HEK293 (cell line): ENCODE measurements around the gene MISP.

Experiments used
- CTCF ChIA-PET: fragments of 350-600 bp; formaldehyde crosslinking; extraction: SDS; loops from one replicate; lab custom pipeline; 2021; ENCODE audit warnings: antibody characterized with exemption; lab: Yijun Ruan, JAX
- POLR2A ChIA-PET: fragments of 300-600 bp; formaldehyde crosslinking; extraction: SDS; loops from one replicate; lab custom pipeline; 2020; ENCODE audit warnings: antibody characterized with exemption, inconsistent platforms; lab: Yijun Ruan, JAX
- H3K27ac ChIP-seq: fragments of 200-500 bp; sonication (Bioruptor generic); 2 replicates; pipeline ENCODE4 v1.5.1; 2014; ENCODE audit warnings: low read depth, low read length, control low read depth, inconsistent platforms; ENCODE audit errors: extremely low read depth
- H3K36me3 ChIP-seq, 2 experiments: fragments of 200-500 bp in 1 of 2; sonication (Bioruptor generic) in 1 of 2; 1 replicate in 1 of 2; 2 replicates in 1 of 2; pipeline ENCODE4 v1.5.1; 2014 to 2017; ENCODE audit warnings: inconsistent platforms in 2 of 2, low read length in 2 of 2; ENCODE audit not compliant: control insufficient read depth in 2 of 2, insufficient read depth in 1 of 2
- H3K4me1 ChIP-seq: fragments of 200-500 bp; sonication (Bioruptor generic); 2 replicates; pipeline ENCODE4 v1.5.1; 2014; ENCODE audit warnings: mild to moderate bottlenecking, low read length, inconsistent platforms; ENCODE audit not compliant: control insufficient read depth, insufficient read depth
- H3K4me3 ChIP-seq: 2 replicates; pipeline ENCODE4 v1.5.1; 2011; ENCODE audit warnings: low read depth, mild to moderate bottlenecking, control low read depth, low read length, moderate library complexity
- H3K9me3 ChIP-seq: fragments of 200-500 bp; sonication (Bioruptor generic); 2 replicates; pipeline ENCODE4 v1.5.1; 2014; ENCODE audit warnings: low read depth, low read length, inconsistent platforms; ENCODE audit not compliant: control insufficient read depth, insufficient read depth
- GLI2 ChIP-seq: fragments of 450-650 bp; formaldehyde crosslinking; IDR thresholded peaks from 2 replicates; pipeline ENCODE4; 2017; ENCODE audit warnings: missing biosample characterization, missing genetic modification characterization, low read depth, borderline replicate concordance
- KLF1 ChIP-seq: fragments of 450-650 bp; formaldehyde crosslinking; IDR thresholded peaks from 2 replicates; pipeline ENCODE4 v1.5.1; 2016; ENCODE audit warnings: missing biosample characterization, missing genetic modification characterization
- PATZ1 ChIP-seq: fragments of 450-650 bp; formaldehyde crosslinking; IDR thresholded peaks from 2 replicates; pipeline ENCODE4 v1.5.1; 2016; ENCODE audit warnings: missing biosample characterization, missing genetic modification characterization
- PBX3 ChIP-seq: sonication (generic); formaldehyde crosslinking; IDR thresholded peaks from 2 replicates; pipeline ENCODE4 v1.8.1; 2022; ENCODE audit warnings: mild to moderate bottlenecking, moderate library complexity, missing genetic modification reagents
- SP2 ChIP-seq: fragments of 450-650 bp; formaldehyde crosslinking; IDR thresholded peaks from 2 replicates; pipeline ENCODE4 v1.5.1; 2016; ENCODE audit warnings: missing biosample characterization, missing genetic modification characterization
- ZBTB8A ChIP-seq: fragments of 450-650 bp; formaldehyde crosslinking; IDR thresholded peaks from 2 replicates; pipeline ENCODE4 v1.5.1; 2016; ENCODE audit warnings: missing biosample characterization, missing genetic modification characterization
- ZNF133 ChIP-seq: fragments of 450-650 bp; formaldehyde crosslinking; IDR thresholded peaks from 2 replicates; pipeline ENCODE4 v1.5.1; 2016; ENCODE audit warnings: missing biosample characterization, missing genetic modification characterization
- ZNF157 ChIP-seq: fragments of 450-650 bp; formaldehyde crosslinking; IDR thresholded peaks from 2 replicates; pipeline ENCODE4 v1.5.1; 2016; ENCODE audit warnings: missing biosample characterization, missing genetic modification characterization
- ZNF16 ChIP-seq: fragments of 450-650 bp; formaldehyde crosslinking; IDR thresholded peaks from 2 replicates; pipeline ENCODE4 v1.5.1; 2016; ENCODE audit warnings: low read depth, missing biosample characterization, missing genetic modification characterization
- ZNF335 ChIP-seq: fragments of 450-650 bp; formaldehyde crosslinking; conservative IDR thresholded peaks from 2 replicates; pipeline ENCODE4 v1.5.1; 2016; ENCODE audit warnings: missing biosample characterization, missing genetic modification characterization
- ZNF426 ChIP-seq: fragments of 450-650 bp; formaldehyde crosslinking; IDR thresholded peaks from 2 replicates; pipeline ENCODE4 v1.5.1; 2017; ENCODE audit warnings: missing biosample characterization, missing genetic modification characterization, mild to moderate bottlenecking, inconsistent platforms, moderate library complexity
- ZNF473 ChIP-seq: fragments of 450-650 bp; formaldehyde crosslinking; IDR thresholded peaks from 2 replicates; pipeline ENCODE4 v1.5.1; 2017; ENCODE audit warnings: missing biosample characterization, missing genetic modification characterization
- ZNF571 ChIP-seq: fragments of 450-650 bp; formaldehyde crosslinking; IDR thresholded peaks from 2 replicates; pipeline ENCODE4 v1.5.0; 2017; ENCODE audit warnings: missing biosample characterization, missing genetic modification characterization
- ZNF580 ChIP-seq: fragments of 450-650 bp; formaldehyde crosslinking; IDR thresholded peaks from 2 replicates; pipeline ENCODE4 v1.5.1; 2016; ENCODE audit warnings: missing biosample characterization, missing genetic modification characterization
- ZNF623 ChIP-seq: fragments of 450-650 bp; formaldehyde crosslinking; IDR thresholded peaks from 2 replicates; pipeline ENCODE4 v1.5.1; 2016; ENCODE audit warnings: missing biosample characterization, missing genetic modification characterization
- ZNF654 ChIP-seq: fragments of 450-650 bp; formaldehyde crosslinking; IDR thresholded peaks from 2 replicates; pipeline ENCODE4 v1.5.1; 2016; ENCODE audit warnings: low read depth, missing biosample characterization, missing genetic modification characterization
- ZSCAN4 ChIP-seq: fragments of 450-650 bp; formaldehyde crosslinking; IDR thresholded peaks from 2 replicates; pipeline ENCODE4 v1.5.1; 2017; ENCODE audit warnings: missing biosample characterization, missing genetic modification characterization
- TF ChIP-seq, protein P1 (sequence below): fragments of 450-650 bp; formaldehyde crosslinking; IDR thresholded peaks from 2 replicates; pipeline ENCODE4 v1.5.1; 2016; ENCODE audit warnings: missing biosample characterization, missing genetic modification characterization, borderline replicate concordance

The MISP gene

GRCh38 chr19:771332-771785 is 20.4 kb downstream of the MISP start:
- H3K4me3 ChIP-seq: no peak overlapping the region
- H3K9me3 ChIP-seq: no peaks in the 10 kb centered on the region
- TF ChIP-seq ZNF473 (tag by site-specific recombination): no peak
- 0 out of 2 replicates have a peak, but pooled peaks have one; percentile 50 for TF ChIP-seq ZNF580
- peak; percentile 94 for TF ChIP-seq ZNF16 (tag by site-specific recombination)
- TF ChIP-seq PATZ1 (tag by site-specific recombination): 0 out of 2 replicates have a peak, but pooled peaks have one; percentile 62
- peak; percentile 62; the same call in 1 of the 2 replicates for TF ChIP-seq ZBTB8A (tag by site-specific recombination)
- peak; percentile 34; the same call in 1 of the 2 replicates for TF ChIP-seq ZNF654
- TF ChIP-seq ZNF157 (tag by site-specific recombination): no peak
- TF ChIP-seq ZSCAN4: no peak
- TF ChIP-seq, all 188 proteins: peak for 5
- no peak overlapping the region for H3K27ac ChIP-seq
- no peaks in the 10 kb centered on the region for H3K36me3 ChIP-seq
- no peaks in the 10 kb centered on the region for H3K4me1 ChIP-seq
- POLR2A ChIA-PET: no interaction called here
- CTCF ChIA-PET: interaction anchor here (0.6 to 2.9 kb wide), 22 partner anchors 12 to 213 kb away, joined by 3 to 21 read pairs (median 4); partner anchors contain the start of genes MED16, RNU6-9 and WDR18

- no peaks in the 10 kb centered on the region for H3K36me3 ChIP-seq
- no peaks in the 10 kb centered on the region for H3K4me1 ChIP-seq
- POLR2A ChIA-PET: no interaction called here
- no peaks in the 10 kb centered on the region for H3K9me3 ChIP-seq
- no peak overlapping the region for H3K4me3 ChIP-seq
- H3K27ac ChIP-seq: no peak overlapping the region
- CTCF ChIA-PET: interaction anchor here (0.6 to 1.4 kb wide), 5 partner anchors 12 to 263 kb away, joined by 3 to 7 read pairs (median 5); no protein-coding TSS in a partner anchor
- TF ChIP-seq PBX3 (CRISPR knock-in tag) (no peak), ZNF335 (tag by site-specific recombination) (no peak), ZNF571 (no peak), ZNF623 (tag by site-specific recombination) (peak; percentile 99)
Observed at GRCh38 chr19:772063-772462, 21.2 kb downstream of the MISP start.

GRCh38 chr19:772730-773436 is 22.0 kb downstream of the MISP start:
- TF ChIP-seq ZNF426 (no peak), KLF1 (tag by site-specific recombination) (no peak), GLI2 (tag by site-specific recombination) (no peak), ZNF133 (no peak), SP2 (tag by site-specific recombination) (no peak)
- TF ChIP-seq, protein P1, sequence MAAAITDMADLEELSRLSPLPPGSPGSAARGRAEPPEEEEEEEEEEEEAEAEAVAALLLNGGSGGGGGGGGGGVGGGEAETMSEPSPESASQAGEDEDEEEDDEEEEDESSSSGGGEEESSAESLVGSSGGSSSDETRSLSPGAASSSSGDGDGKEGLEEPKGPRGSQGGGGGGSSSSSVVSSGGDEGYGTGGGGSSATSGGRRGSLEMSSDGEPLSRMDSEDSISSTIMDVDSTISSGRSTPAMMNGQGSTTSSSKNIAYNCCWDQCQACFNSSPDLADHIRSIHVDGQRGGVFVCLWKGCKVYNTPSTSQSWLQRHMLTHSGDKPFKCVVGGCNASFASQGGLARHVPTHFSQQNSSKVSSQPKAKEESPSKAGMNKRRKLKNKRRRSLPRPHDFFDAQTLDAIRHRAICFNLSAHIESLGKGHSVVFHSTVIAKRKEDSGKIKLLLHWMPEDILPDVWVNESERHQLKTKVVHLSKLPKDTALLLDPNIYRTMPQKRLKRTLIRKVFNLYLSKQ: no peak
- no peak overlapping the region for H3K27ac ChIP-seq
- no peaks in the 10 kb centered on the region for H3K36me3 ChIP-seq
- H3K4me1 ChIP-seq: no peaks in the 10 kb centered on the region
- no peak overlapping the region for H3K4me3 ChIP-seq
- ChIA-PET CTCF (interaction anchor here (0.5 to 1.4 kb wide), 5 partner anchors 11 to 423 kb away, joined by 3 to 6 read pairs (median 5); no protein-coding TSS in a partner anchor), POLR2A (interaction anchor here (1.0 kb wide), 1 partner anchor 54 kb away, joined by 4 read pairs; no protein-coding TSS in a partner anchor)
- H3K9me3 ChIP-seq: no peaks in the 10 kb centered on the region
